ENCODE data around the gene FOXA1.
A peak's percentile ranks its signal among the peaks of the same experiment; 100 is the strongest.

Gene FOXA1

GRCh38 chr14:37602605-37603453 lies 7.8 kb upstream of the FOXA1 start:
- DNase-seq (ENCODE audit: low spot score): no peak

- no peak for DNase-seq (ENCODE audit: low spot score)
Observed at GRCh38 chr14:37601865-37602264, 6.8 kb upstream of the FOXA1 start.

GRCh38 chr14:37600880-37601741 lies 6.1 kb upstream of the FOXA1 start:
- DNase-seq (ENCODE audit: low spot score): no peak

- DNase-seq (ENCODE audit: low spot score): no peak
Observed at GRCh38 chr14:37599507-37600368, 4.7 kb upstream of the FOXA1 start.

- DNase-seq (ENCODE audit: low spot score): no peak
Observed at GRCh38 chr14:37598747-37599506, 3.9 kb upstream of the FOXA1 start.

- DNase-seq (ENCODE audit: low spot score): no peak
Observed at GRCh38 chr14:37597914-37598746, 3.1 kb upstream of the FOXA1 start.

GRCh38 chr14:37597538-37597913 lies 2.5 kb upstream of the FOXA1 start:
- no peak for DNase-seq (ENCODE audit: low spot score)

- DNase-seq (ENCODE audit: low spot score): no peak
Observed at GRCh38 chr14:37596790-37597472, 1.9 kb upstream of the FOXA1 start.

GRCh38 chr14:37595809-37596621 lies 966 bp upstream of the FOXA1 start:
- DNase-seq (ENCODE audit: low spot score): no peak

- peak; percentile 80 for DNase-seq (ENCODE audit: low spot score)
Observed at GRCh38 chr14:37594238-37594970, 645 bp downstream of the FOXA1 start.

- no peak for DNase-seq (ENCODE audit: low spot score)
Observed at GRCh38 chr14:37593511-37594237, 1.4 kb downstream of the FOXA1 start.

GRCh38 chr14:37592482-37593408 lies 2.3 kb downstream of the FOXA1 start:
- no peak for DNase-seq (ENCODE audit: low spot score)

GRCh38 chr14:37591941-37592481 lies 3.0 kb downstream of the FOXA1 start:
- no peak for DNase-seq (ENCODE audit: low spot score)

- DNase-seq (ENCODE audit: low spot score): no peak
Observed at GRCh38 chr14:37591311-37591940, 3.6 kb downstream of the FOXA1 start.

GRCh38 chr14:37590428-37591139 lies 4.5 kb downstream of the FOXA1 start:
- no peak for DNase-seq (ENCODE audit: low spot score)

Measured in D341Med (cell line).